ENCODE data around the gene ATP6V1G1. TPM values are rescaled to one million over a fixed set of nuclear protein-coding genes. Genes with fewer than 3 reads are reported as not detected.
A peak's percentile ranks its signal among the peaks of the same experiment; 100 is the strongest.

The ATP6V1G1 gene
- total and polyA plus RNA-seq, 2 of the 13 experiments (the other 11 are each of a cell fraction or from before 2014, with no cell fraction given) = 108 to 158 TPM

GRCh38 chr9:114591291-114591787 lies 3.8 kb downstream of the ATP6V1G1 start (continued):
- TF ChIP-seq GTF3A (CRISPR knock-in tag; conservative IDR thresholded peaks at IDR 0.05) (no peak), ZNF883 (CRISPR knock-in tag; IDR thresholded peaks at IDR 0.05; ENCODE audit: not compliant biosample characterization) (no peak), AGO2 (optimal IDR thresholded peaks at IDR 0.05; ENCODE audit: low read depth, low read length) (no peak), TARDBP (CRISPR knock-in tag; IDR thresholded peaks at IDR 0.05) (no peak; the same call in 1 of the 2 replicates), JUND (CRISPR knock-in tag; IDR thresholded peaks at IDR 0.05) (no peak), RARA (CRISPR knock-in tag; IDR thresholded peaks at IDR 0.05) (peak; percentile 95), ZNF816 (CRISPR knock-in tag; IDR thresholded peaks at IDR 0.05; ENCODE audit: borderline replicate concordance) (no peak), SMAD3 (CRISPR knock-in tag; IDR thresholded peaks at IDR 0.05) (no peak), DNMT3B (CRISPR knock-in tag; conservative IDR thresholded peaks at IDR 0.05) (no peak), MED1 (CRISPR knock-in tag; IDR thresholded peaks at IDR 0.05) (peak; percentile 53), YY1 (IDR thresholded peaks at IDR 0.05; ENCODE audit: insufficient read depth, insufficient replicate concordance, low read depth, low read length) (no peak), TBX3 (IDR thresholded peaks at IDR 0.05; ENCODE audit: borderline replicate concordance) (peak; percentile 49; the same call in 1 of the 2 replicates), SKI (IDR thresholded peaks at IDR 0.05; ENCODE audit: partially characterized antibody) (peak; percentile 100), LBX2 (CRISPR knock-in tag; IDR thresholded peaks at IDR 0.05; ENCODE audit: borderline replicate concordance) (no peak), ZBTB7A (CRISPR knock-in tag; IDR thresholded peaks at IDR 0.05) (no peak), SOX13 (IDR thresholded peaks at IDR 0.05) (no peak), SOX13 (CRISPR knock-in tag; conservative IDR thresholded peaks at IDR 0.05 in 1 of 2, IDR thresholded peaks at IDR 0.05 in 1 of 2) (peak in 1 of 2 experiments; percentile 59; a peak in 2 of 4 replicates), ZNF33B (CRISPR knock-in tag; IDR thresholded peaks at IDR 0.05) (no peak), ZGPAT (CRISPR knock-in tag; IDR thresholded peaks at IDR 0.05) (peak; percentile 68), ZNF326 (CRISPR knock-in tag; IDR thresholded peaks at IDR 0.05; ENCODE audit: borderline replicate concordance) (no peak), MIER3 (CRISPR knock-in tag; IDR thresholded peaks at IDR 0.05; ENCODE audit: borderline replicate concordance) (peak; percentile 31; the same call in 1 of the 2 replicates), DDIT3 (CRISPR knock-in tag; IDR thresholded peaks at IDR 0.05) (no peak), ATF7-NPFF (CRISPR knock-in tag; IDR thresholded peaks at IDR 0.05; ENCODE audit: low read depth) (no peak), SRSF9 (IDR thresholded peaks at IDR 0.05; ENCODE audit: borderline replicate concordance, insufficient read depth, low read depth, low read length, poor library complexity, severe bottlenecking) (no peak), ZNF3 (CRISPR knock-in tag; IDR thresholded peaks at IDR 0.05) (no peak), FOXO1 (CRISPR knock-in tag; IDR thresholded peaks at IDR 0.05) (no peak), ZNF331 (CRISPR knock-in tag; IDR thresholded peaks at IDR 0.05) (0 out of 2 replicates have a peak, but pooled peaks have one; percentile 11), MBD4 (IDR thresholded peaks at IDR 0.05; ENCODE audit: borderline replicate concordance, low read length) (0 out of 2 replicates have a peak, but pooled peaks have one; percentile 39), MLLT10 (CRISPR knock-in tag; IDR thresholded peaks at IDR 0.05) (no peak)
- TF ChIP-seq, protein P1, sequence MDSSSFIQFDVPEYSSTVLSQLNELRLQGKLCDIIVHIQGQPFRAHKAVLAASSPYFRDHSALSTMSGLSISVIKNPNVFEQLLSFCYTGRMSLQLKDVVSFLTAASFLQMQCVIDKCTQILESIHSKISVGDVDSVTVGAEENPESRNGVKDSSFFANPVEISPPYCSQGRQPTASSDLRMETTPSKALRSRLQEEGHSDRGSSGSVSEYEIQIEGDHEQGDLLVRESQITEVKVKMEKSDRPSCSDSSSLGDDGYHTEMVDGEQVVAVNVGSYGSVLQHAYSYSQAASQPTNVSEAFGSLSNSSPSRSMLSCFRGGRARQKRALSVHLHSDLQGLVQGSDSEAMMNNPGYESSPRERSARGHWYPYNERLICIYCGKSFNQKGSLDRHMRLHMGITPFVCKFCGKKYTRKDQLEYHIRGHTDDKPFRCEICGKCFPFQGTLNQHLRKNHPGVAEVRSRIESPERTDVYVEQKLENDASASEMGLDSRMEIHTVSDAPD (CRISPR knock-in tag; IDR thresholded peaks at IDR 0.05) = no peak
